Measurements from ENCODE around the gene PGGHG. TPM values are rescaled to one million over a fixed set of nuclear protein-coding genes. Genes with fewer than 3 reads are reported as not detected.
"Not testable (repeated sequence)": the region's sequence is repeated elsewhere in the genome, so short reads cannot be mapped to it uniquely, and the experiment has no call there.

Gene PGGHG
- total RNA-seq, 1 experiment from 2014 or later: 9.5 TPM

GRCh38 chr11:326842-327580 lies 38.1 kb downstream of the PGGHG start:
- BruUV-seq (replicated peaks): no TSS peak
- Mint-ChIP-seq H3K4me1 (ENCODE audit: low read depth, unreplicated experiment) (no peaks in the 10 kb centered on the region), H3K27me3 (ENCODE audit: unreplicated experiment) (peaks cover 28% of the 10 kb centered on the region), H3K4me3 (ENCODE audit: low read depth, unreplicated experiment) (no peak overlapping the region), H3K27ac (ENCODE audit: unreplicated experiment) (no peak overlapping the region), H3K36me3 (ENCODE audit: insufficient read depth, unreplicated experiment) (peaks cover 4% of the 10 kb centered on the region), H3K9me3 (ENCODE audit: low read depth, unreplicated experiment) (no peaks in the 10 kb centered on the region)
- no peak for DNase-seq
- intact Hi-C loops (cut with micrococcal nuclease; ENCODE audit: unreplicated experiment): no loop called here
- no peak for TF ChIP-seq CTCF (IDR thresholded peaks at IDR 0.05; ENCODE audit: unreplicated experiment)
- CTCF ChIA-PET: interaction anchor here (0.6 to 0.9 kb wide), 4 partner anchors 10 to 47 kb away, joined by 3 read pairs; no protein-coding TSS in a partner anchor

GRCh38 chr11:327581-327923 lies 38.6 kb downstream of the PGGHG start:
- Mint-ChIP-seq H3K27me3 (ENCODE audit: unreplicated experiment) (peaks cover 28% of the 10 kb centered on the region), H3K4me1 (ENCODE audit: low read depth, unreplicated experiment) (no peaks in the 10 kb centered on the region), H3K27ac (ENCODE audit: unreplicated experiment) (no peak overlapping the region), H3K36me3 (ENCODE audit: insufficient read depth, unreplicated experiment) (peaks cover 4% of the 10 kb centered on the region), H3K9me3 (ENCODE audit: low read depth, unreplicated experiment) (no peaks in the 10 kb centered on the region), H3K4me3 (ENCODE audit: low read depth, unreplicated experiment) (no peak overlapping the region)
- no peak for TF ChIP-seq CTCF (IDR thresholded peaks at IDR 0.05; ENCODE audit: unreplicated experiment)
- no TSS peak for BruUV-seq (replicated peaks)
- CTCF ChIA-PET: interaction anchor here (0.6 to 0.9 kb wide), 3 partner anchors 11 to 22 kb away, joined by 3 read pairs; no protein-coding TSS in a partner anchor
- DNase-seq: no peak
- intact Hi-C loops (cut with micrococcal nuclease; ENCODE audit: unreplicated experiment): no loop called here

GRCh38 chr11:328012-328411 lies 39.1 kb downstream of the PGGHG start:
- intact Hi-C loops (cut with micrococcal nuclease; ENCODE audit: unreplicated experiment): no loop called here
- H3K9me3 Mint-ChIP-seq (ENCODE audit: low read depth, unreplicated experiment): no peaks in the 10 kb centered on the region
- CTCF ChIA-PET: interaction anchor here (0.9 kb wide), 1 partner anchor 21 kb away, joined by 3 read pairs; no protein-coding TSS in a partner anchor

GRCh38 chr11:328516-329100 lies 39.7 kb downstream of the PGGHG start:
- intact Hi-C loops (cut with micrococcal nuclease; ENCODE audit: unreplicated experiment); H3K27ac Mint-ChIP-seq (ENCODE audit: unreplicated experiment); H3K4me1 Mint-ChIP-seq (ENCODE audit: low read depth, unreplicated experiment); CTCF ChIA-PET; H3K9me3 Mint-ChIP-seq (ENCODE audit: low read depth, unreplicated experiment); H3K36me3 Mint-ChIP-seq (ENCODE audit: insufficient read depth, unreplicated experiment); DNase-seq; H3K4me3 Mint-ChIP-seq (ENCODE audit: low read depth, unreplicated experiment); BruUV-seq (replicated peaks): not testable (repeated sequence)
- peaks cover 28% of the 10 kb centered on the region for H3K27me3 Mint-ChIP-seq (ENCODE audit: unreplicated experiment)

More at GRCh38 chr11:328012-328411, 39.1 kb downstream of the PGGHG start:
- peaks cover 4% of the 10 kb centered on the region for H3K36me3 Mint-ChIP-seq (ENCODE audit: insufficient read depth, unreplicated experiment)
- no peak overlapping the region for H3K27ac Mint-ChIP-seq (ENCODE audit: unreplicated experiment)
- no peaks in the 10 kb centered on the region for H3K4me1 Mint-ChIP-seq (ENCODE audit: low read depth, unreplicated experiment)
- no TSS peak for BruUV-seq (replicated peaks)
- H3K27me3 Mint-ChIP-seq (ENCODE audit: unreplicated experiment): peaks cover 28% of the 10 kb centered on the region
- no peak for TF ChIP-seq CTCF (IDR thresholded peaks at IDR 0.05; ENCODE audit: unreplicated experiment)
- no peak for DNase-seq
- H3K4me3 Mint-ChIP-seq (ENCODE audit: low read depth, unreplicated experiment): no peak overlapping the region

- no peaks in the 10 kb centered on the region for H3K9me3 Mint-ChIP-seq (ENCODE audit: low read depth, unreplicated experiment)
- BruUV-seq (replicated peaks): no TSS peak
- no peak overlapping the region for H3K4me3 Mint-ChIP-seq (ENCODE audit: low read depth, unreplicated experiment)
- DNase-seq: no peak
- peaks cover 4% of the 10 kb centered on the region for H3K36me3 Mint-ChIP-seq (ENCODE audit: insufficient read depth, unreplicated experiment)
- H3K4me1 Mint-ChIP-seq (ENCODE audit: low read depth, unreplicated experiment): no peaks in the 10 kb centered on the region
- peaks cover 36% of the 10 kb centered on the region for H3K27me3 Mint-ChIP-seq (ENCODE audit: unreplicated experiment)
- CTCF ChIA-PET: no interaction called here
- H3K27ac Mint-ChIP-seq (ENCODE audit: unreplicated experiment): no peak overlapping the region
- intact Hi-C loops (cut with micrococcal nuclease; ENCODE audit: unreplicated experiment): no loop called here
- no peak for TF ChIP-seq CTCF (IDR thresholded peaks at IDR 0.05; ENCODE audit: unreplicated experiment)
Observed at GRCh38 chr11:329886-330253, 40.9 kb downstream of the PGGHG start.

All from Calu3 (cell line).